DMS114 treated with DMSO at 0.1 percent for 48 hours (cell line): Measurements from ENCODE around the gene PIAS4.

ENCODE experiments used
- DNase-seq: peaks from one replicate; lab custom pipeline; 2025; ENCODE audit not compliant: unreplicated experiment; lab: John Stamatoyannopoulos, UW

Gene PIAS4

GRCh38 chr19:4023600-4024398 lies 16.3 kb downstream of the PIAS4 start:
- DNase-seq: no peak

- no peak for DNase-seq
Measured at GRCh38 chr19:4025317-4025716, 17.8 kb downstream of the PIAS4 start.

GRCh38 chr19:4027146-4027545 lies 19.6 kb downstream of the PIAS4 start:
- no peak for DNase-seq

GRCh38 chr19:4028334-4029246 lies 21.1 kb downstream of the PIAS4 start:
- no peak for DNase-seq

- DNase-seq: no peak
Measured at GRCh38 chr19:4029247-4029614, 21.7 kb downstream of the PIAS4 start.

- DNase-seq: no peak
Measured at GRCh38 chr19:4030552-4030951, 23.0 kb downstream of the PIAS4 start.

- DNase-seq: no peak
Measured at GRCh38 chr19:4030981-4031380, 23.4 kb downstream of the PIAS4 start.

GRCh38 chr19:4031420-4031819 lies 23.9 kb downstream of the PIAS4 start:
- no peak for DNase-seq

- DNase-seq: no peak
Measured at GRCh38 chr19:4032436-4032835, 24.9 kb downstream of the PIAS4 start.

- DNase-seq: no peak
Measured at GRCh38 chr19:4033028-4033956, 25.8 kb downstream of the PIAS4 start.

- DNase-seq: no peak
Measured at GRCh38 chr19:4034048-4035017, 26.8 kb downstream of the PIAS4 start.

GRCh38 chr19:4035018-4035566 lies 27.6 kb downstream of the PIAS4 start:
- no peak for DNase-seq

- DNase-seq: no peak
Measured at GRCh38 chr19:4035582-4035981, 28.0 kb downstream of the PIAS4 start.

GRCh38 chr19:4036576-4037300 lies 29.2 kb downstream of the PIAS4 start:
- DNase-seq: no peak

GRCh38 chr19:4037301-4037949 lies 29.9 kb downstream of the PIAS4 start:
- no peak for DNase-seq

GRCh38 chr19:4038057-4038456 lies 30.5 kb downstream of the PIAS4 start:
- DNase-seq: no peak

- DNase-seq: no peak
Measured at GRCh38 chr19:4038661-4039423, 31.3 kb downstream of the PIAS4 start.
